HG03432 (cell line): ENCODE data around the gene EFHB.
"Not testable (repeated sequence)": the region's sequence is repeated elsewhere in the genome, so short reads cannot be mapped to it uniquely, and the experiment has no call there.

Experiments
- ATAC-seq: cut with Tn5 transposase; IDR thresholded peaks from one replicate; pipeline ENCODE4 v1.9.1; 2021; ENCODE audit warnings: mild to moderate bottlenecking, moderate library complexity; ENCODE audit not compliant: unreplicated experiment

The EFHB gene

DNA sequence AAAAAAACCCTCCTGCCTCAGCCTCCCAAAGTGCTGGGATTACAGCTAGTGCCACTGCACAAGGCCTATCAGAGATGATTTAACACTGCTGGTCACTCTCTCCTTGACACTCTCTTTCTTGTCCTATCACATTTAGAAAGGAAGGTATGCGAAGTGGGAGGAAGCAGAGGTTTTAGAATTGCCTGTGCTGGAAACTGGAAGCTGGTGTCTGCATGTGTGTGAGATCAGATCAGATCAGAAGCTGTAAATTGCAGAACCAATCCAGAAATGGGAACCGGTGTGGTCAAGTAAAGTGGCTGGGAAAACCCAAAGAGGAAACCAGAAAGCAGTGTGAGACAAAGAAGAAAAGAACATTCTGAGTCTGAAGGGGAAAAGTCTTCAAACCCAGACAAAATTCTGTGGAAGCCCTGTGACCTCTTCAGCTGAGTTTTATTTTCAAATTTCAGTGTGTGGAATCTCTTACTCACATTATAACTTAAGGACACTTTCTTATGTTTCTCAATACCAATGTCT, 2.8 kb downstream of the EFHB start:
- peak; percentile 87 for ATAC-seq

DNA sequence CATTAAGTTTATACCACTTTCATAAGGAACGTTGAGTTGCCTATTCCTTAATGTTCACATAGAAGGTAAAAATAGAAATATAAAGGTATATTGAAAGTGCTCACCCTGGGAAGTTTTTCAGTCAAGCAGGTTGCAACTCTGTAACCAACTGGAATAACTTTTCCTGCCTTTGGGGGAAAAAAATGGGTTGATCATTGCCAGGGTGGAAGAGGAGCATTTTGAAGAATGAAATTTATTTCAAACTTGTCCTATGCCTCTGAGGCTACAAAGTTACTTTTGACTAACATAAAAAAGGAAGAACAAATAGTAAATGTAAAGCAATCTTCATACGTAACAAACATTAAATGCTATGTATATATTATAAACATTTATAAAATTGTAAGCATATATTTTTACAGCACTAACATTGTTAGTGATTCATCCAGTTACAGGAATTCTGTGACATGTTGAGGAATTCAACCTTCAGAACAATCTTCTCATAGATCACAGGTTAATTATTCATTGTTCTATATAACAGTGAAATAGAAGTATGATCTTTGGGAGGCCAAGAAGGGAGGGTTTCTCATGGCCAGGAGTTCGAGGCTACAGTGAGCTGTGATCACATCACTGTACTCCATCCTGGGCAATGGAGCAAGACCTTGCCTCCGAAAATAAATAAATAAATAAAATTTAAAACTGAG, 13.5 kb downstream of the EFHB start:
- no peak for ATAC-seq

DNA sequence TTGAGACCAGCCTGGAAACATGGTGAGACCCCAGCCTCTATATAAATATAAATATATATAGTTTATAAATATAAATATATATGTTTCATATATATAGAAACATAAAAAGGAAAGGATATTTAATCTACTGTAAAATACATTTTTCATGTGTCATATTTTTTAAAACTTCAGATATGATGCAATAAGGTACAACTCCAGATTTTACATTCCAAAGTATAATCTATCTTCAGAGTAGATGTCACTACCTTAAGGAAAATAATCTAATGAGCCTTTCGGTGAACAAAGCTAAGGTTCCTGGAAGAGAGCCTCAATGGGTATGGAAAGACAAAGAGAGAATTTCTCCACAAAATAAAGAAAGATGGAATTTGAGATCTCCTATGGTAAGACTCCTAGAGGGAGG, 16.9 kb downstream of the EFHB start:
- no peak for ATAC-seq

- ATAC-seq: no peak
Measured at GRCh38 chr3:19911452-19911851, 22.6 kb downstream of the EFHB start.

- ATAC-seq: no peak
Measured at GRCh38 chr3:19907523-19907922, 26.5 kb downstream of the EFHB start.

GRCh38 chr3:19903649-19904048, 30.4 kb downstream of the EFHB start:
- ATAC-seq: no peak

- no peak for ATAC-seq
Measured at GRCh38 chr3:19901918-19902317, 32.1 kb downstream of the EFHB start.

- ATAC-seq: no peak
Measured at GRCh38 chr3:19901337-19901736, 32.7 kb downstream of the EFHB start.

DNA sequence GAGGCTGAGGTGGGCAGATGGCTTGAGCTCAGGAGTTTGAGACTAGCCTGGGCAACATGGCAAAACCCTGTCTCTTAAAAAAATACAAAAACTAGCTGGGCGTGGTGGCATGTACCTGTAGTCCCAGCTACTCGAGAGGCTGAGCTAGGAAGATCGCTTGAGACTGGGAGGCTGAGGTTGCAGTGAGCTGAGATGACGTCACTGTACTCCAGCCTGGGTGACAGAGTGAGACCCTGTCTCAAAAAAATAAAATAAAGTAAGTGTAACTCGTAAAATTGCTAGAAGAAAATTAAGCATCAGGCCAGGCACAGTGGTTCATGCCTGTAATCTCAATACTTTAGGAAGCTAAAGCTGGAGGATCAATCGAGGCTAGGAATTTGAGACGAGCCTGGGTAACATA, 34.2 kb downstream of the EFHB start:
- ATAC-seq: not testable (repeated sequence)

DNA sequence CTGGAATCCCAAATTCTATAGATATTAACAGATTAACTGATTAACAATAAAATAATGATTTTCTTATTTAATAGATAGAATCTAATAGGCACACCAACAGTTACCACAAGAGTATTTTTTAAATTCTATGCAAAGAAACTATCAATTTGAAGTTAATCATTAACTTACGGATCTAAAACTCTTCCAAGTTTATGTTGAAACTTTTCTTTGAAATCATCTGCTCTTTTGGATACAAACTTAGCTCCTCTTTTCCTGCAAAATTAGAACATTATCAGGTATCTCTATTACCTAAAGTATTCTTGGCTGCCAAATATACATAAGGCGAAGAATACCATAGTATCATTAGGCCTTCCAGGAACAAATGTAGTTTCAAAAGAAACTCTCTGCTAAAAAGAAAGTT, 34.8 kb downstream of the EFHB start:
- ATAC-seq: no peak

- no peak for ATAC-seq
Measured at GRCh38 chr3:19898721-19899120, 35.3 kb downstream of the EFHB start.

- ATAC-seq: no peak
Measured at GRCh38 chr3:19891740-19892139, 42.3 kb downstream of the EFHB start.

- no peak for ATAC-seq
Measured at GRCh38 chr3:19888428-19889152, 45.4 kb downstream of the EFHB start.

DNA sequence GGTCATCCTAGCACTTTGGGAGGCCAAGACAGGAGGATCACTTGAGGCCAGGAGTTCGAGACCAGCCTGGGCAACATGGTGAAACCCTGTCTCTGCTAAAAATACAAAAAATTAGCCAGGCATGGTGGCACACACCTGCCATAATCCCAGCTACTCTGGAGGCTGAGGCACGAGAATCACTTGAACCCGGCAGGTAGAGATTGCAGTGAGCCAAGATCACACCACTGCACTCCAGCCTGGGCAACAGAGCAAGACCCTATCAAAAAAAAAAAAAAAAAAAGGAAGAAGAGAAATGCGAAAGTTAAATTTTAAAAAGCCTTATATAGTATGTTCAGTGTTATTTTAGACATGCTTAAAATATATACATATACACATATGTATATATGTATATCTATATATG, 46.9 kb downstream of the EFHB start:
- ATAC-seq: not testable (repeated sequence)

DNA sequence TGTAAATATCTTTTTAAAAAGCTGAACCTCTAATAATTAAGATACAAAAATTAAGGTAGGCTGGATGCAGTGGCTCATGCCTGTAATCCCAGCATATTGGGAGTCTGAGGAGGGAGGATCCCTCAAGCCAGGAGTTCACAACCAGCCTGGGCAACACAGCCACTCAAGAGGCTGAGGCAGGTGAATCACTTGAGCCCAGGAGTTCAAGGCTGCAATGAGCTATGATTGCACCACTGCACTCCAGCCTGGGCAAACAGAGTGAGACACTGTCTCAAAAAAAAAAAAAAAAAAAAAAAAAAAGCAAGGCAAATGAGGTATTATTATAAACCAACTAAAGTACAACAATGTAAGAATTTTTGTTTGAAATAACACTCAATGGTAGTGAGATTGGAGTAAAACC, 47.6 kb downstream of the EFHB start:
- no peak for ATAC-seq

DNA sequence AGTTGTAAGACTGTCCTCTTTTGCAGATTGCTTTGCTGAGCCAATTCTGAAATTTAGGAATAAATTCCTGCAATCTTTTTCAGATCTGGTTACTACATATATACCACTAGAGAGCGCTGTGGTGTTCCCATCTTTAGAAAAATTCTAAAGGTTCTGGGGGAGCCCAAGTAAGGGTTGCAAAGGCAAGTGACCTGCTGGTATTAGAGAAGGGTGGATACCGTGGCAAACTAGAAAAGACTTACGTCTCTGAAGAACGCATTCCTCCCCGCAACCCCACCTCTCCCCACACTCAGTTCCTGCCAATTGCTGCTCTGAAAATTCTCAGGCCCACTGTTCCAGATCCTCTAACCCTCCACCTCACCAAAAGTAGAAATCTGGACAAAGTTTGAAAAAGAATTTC, 48.5 kb downstream of the EFHB start:
- ATAC-seq: no peak

DNA sequence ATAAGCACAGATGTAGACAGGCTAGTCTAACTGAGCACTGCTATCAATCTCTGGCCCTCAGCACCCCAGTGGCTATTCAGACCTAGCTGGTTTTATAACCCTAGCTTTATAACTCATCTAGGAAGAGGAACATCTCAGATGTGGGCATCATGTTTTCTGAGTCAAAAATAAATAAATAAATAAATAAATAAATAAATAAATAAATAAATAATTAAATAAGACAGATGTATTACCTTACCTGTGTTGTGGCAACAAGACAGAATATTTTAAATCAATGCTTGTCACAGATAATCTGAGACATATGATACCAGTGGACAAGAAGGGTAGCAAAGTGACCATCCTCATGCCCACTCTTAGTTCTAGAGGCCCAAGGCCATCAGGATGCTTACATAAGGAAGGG, 52.2 kb downstream of the EFHB start:
- ATAC-seq: no peak

GRCh38 chr3:19881036-19881435, 53.0 kb downstream of the EFHB start:
- no peak for ATAC-seq

DNA sequence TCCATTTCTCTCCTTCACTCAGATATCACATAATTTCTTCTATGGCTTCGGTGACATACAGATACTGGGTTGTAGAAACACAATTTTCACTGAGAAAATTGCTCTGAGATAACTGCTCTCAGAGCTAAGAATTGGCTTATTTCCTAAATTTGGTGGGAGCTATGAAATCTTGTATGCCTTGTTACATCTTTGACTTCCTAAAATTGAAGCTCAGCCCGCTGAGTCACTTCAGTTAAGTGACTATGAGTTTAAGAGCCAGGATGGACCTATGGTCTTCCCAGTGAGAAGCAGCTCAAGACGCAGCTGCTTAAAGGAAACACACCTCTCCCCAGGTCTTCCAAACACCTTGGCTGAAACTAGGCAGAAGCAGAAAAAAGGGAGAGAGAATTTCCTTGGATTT, 56.4 kb downstream of the EFHB start:
- ATAC-seq: no peak

GRCh38 chr3:19866751-19867347, 67.2 kb downstream of the EFHB start:
- peak; percentile 96 for ATAC-seq

- not testable (repeated sequence) for ATAC-seq
Measured at GRCh38 chr3:19855318-19855717, 78.7 kb downstream of the EFHB start.

- ATAC-seq: not testable (repeated sequence)
Measured at GRCh38 chr3:19846609-19847008, 87.4 kb downstream of the EFHB start.
